PC-3 (cell line): ENCODE measurements around the gene EIF4EBP2. TPM values are rescaled to one million over a fixed set of nuclear protein-coding genes. Genes with fewer than 3 reads are reported as not detected.

ENCODE experiments used
- ATAC-seq: fragments of 200-7000 bp; cut with Tn5 transposase; 2 replicates; pipeline ENCODE4 v1.9.1; 2020; ENCODE audit warnings: mild to moderate bottlenecking, moderate library complexity
- BruUV-seq: library from RNA; stranded (reverse); fragments of 400-500 nt; replicated peaks from 2 replicates; lab custom pipeline; 2021; lab: Mats Ljungman, UMichigan
- CTCF ChIA-PET: fragments of 300-600 bp; sonication (Branson Sonifier 250); formaldehyde crosslinking; loops from one replicate; lab custom pipeline; 2022; ENCODE audit warnings: antibody characterized with exemption; lab: Charles Lee
- POLR2A ChIA-PET: fragments of 300-600 bp; sonication (Branson Sonifier 250); formaldehyde crosslinking; loops from one replicate; lab custom pipeline; 2022; ENCODE audit warnings: antibody characterized with exemption; ENCODE audit not compliant: unreplicated experiment; lab: Charles Lee
- DNase-seq: peaks from one replicate; pipeline ENCODE4 v3.0.0-alpha.2; 2015
- H2AFZ ChIP-seq: fragments of 300-600 bp; sonication (generic); 2 replicates; pipeline ENCODE4 v1.6.0; 2016; ENCODE audit warnings: antibody characterized with exemption, low read length
- H3F3A ChIP-seq: fragments of 300-600 bp; sonication (generic); one replicate; pipeline ENCODE4 v1.6.0; 2017; ENCODE audit warnings: antibody characterized with exemption, low read length, control low read depth, mild to moderate bottlenecking; ENCODE audit not compliant: unreplicated experiment
- H3K27ac ChIP-seq: fragments of 300-600 bp; sonication (generic); 2 replicates; pipeline ENCODE4 v1.5.1; 2016; ENCODE audit warnings: mild to moderate bottlenecking, low read length
- H3K27me3 ChIP-seq: fragments of 300-600 bp; sonication (generic); 2 replicates; pipeline ENCODE4 v1.6.1; 2016; ENCODE audit warnings: low read length, mixed read lengths
- H3K36me3 ChIP-seq: fragments of 300-600 bp; sonication (generic); 2 replicates; pipeline ENCODE4 v1.6.1; 2016; ENCODE audit warnings: low read depth, mixed run types, low read length, mixed read lengths
- H3K4me1 ChIP-seq: fragments of 300-600 bp; sonication (generic); 2 replicates; pipeline ENCODE4 v1.5.1; 2016; ENCODE audit warnings: low read length; ENCODE audit not compliant: insufficient read depth
- H3K4me2 ChIP-seq: fragments of 300-600 bp; sonication (generic); 2 replicates; pipeline ENCODE4 v1.6.0; 2016; ENCODE audit warnings: low read length
- H3K4me3 ChIP-seq: fragments of 300-600 bp; sonication (generic); 2 replicates; pipeline ENCODE4 v1.5.1; 2016; ENCODE audit warnings: mild to moderate bottlenecking, low read length, mixed read lengths
- H3K79me2 ChIP-seq: fragments of 300-600 bp; sonication (generic); 2 replicates; pipeline ENCODE4 v1.6.1; 2017; ENCODE audit warnings: low read length, mixed read lengths
- H3K9ac ChIP-seq: fragments of 300-600 bp; sonication (generic); 2 replicates; pipeline ENCODE4 v1.6.0; 2016; ENCODE audit warnings: mild to moderate bottlenecking, low read length
- H3K9me2 ChIP-seq: fragments of 300-600 bp; sonication (generic); replicated peaks from 2 replicates; pipeline ENCODE4 v1.6.1; 2016; ENCODE audit warnings: mixed run types, low read length, mixed read lengths
- H3K9me3 ChIP-seq: fragments of 300-600 bp; sonication (generic); 2 replicates; pipeline ENCODE4 v1.6.1; 2016; ENCODE audit warnings: low read length, mixed read lengths
- H4K20me1 ChIP-seq: fragments of 300-600 bp; sonication (generic); 2 replicates; pipeline ENCODE4 v1.6.1; 2016; ENCODE audit warnings: low read length, mixed read lengths
- CTCF ChIP-seq: fragments of 300-600 bp; sonication (generic); conservative IDR thresholded peaks from 2 replicates; pipeline ENCODE4 v1.5.1; 2017; ENCODE audit warnings: antibody characterized with exemption, low read depth, mild to moderate bottlenecking, low read length
- EZH2 ChIP-seq: fragments of 300-600 bp; sonication (generic); IDR thresholded peaks from one replicate; pipeline ENCODE4 v1.6.1; 2017; ENCODE audit warnings: antibody characterized with exemption, mild to moderate bottlenecking, low read length; ENCODE audit not compliant: unreplicated experiment
- EZH2phosphoT487 ChIP-seq: fragments of 300-600 bp; sonication (generic); IDR thresholded peaks from 2 replicates; pipeline ENCODE4 v1.6.1; 2018; ENCODE audit warnings: mild to moderate bottlenecking, antibody characterized with exemption, low read length, borderline replicate concordance
- intact Hi-C: fragments of 100-400 bp; cut with micrococcal nuclease; formaldehyde crosslinking; loops from 2 replicates; pipeline ENCODE4 v1.9.0; 2023
- total RNA-seq: library from RNA; depleted of rRNA; stranded (reverse); fragments of >200 nt; gene quantifications from 2 replicates; pipeline ENCODE4 v1.2.3, GENCODE V29; 2014

Gene EIF4EBP2
- total RNA-seq, 1 experiment from 2014 or later, result 29.2 TPM

GRCh38 chr10:70441895-70442309 is 38.0 kb downstream of the EIF4EBP2 start:
- no peak overlapping the region for H3K4me3 ChIP-seq

GRCh38 chr10:70442332-70442988 is 38.5 kb downstream of the EIF4EBP2 start:
- Histone ChIP-seq H4K20me1 (no peaks in the 10 kb centered on the region), H3K9me3 (no peaks in the 10 kb centered on the region), H2AFZ (no peak overlapping the region), H3K79me2 (no peaks in the 10 kb centered on the region), H3K9ac (no peak overlapping the region), H3K36me3 (no peaks in the 10 kb centered on the region), H3K4me1 (no peaks in the 10 kb centered on the region), H3F3A (no peaks in the 10 kb centered on the region), H3K27me3 (no peaks in the 10 kb centered on the region), H3K4me2 (no peak overlapping the region), H3K27ac (no peak overlapping the region), H3K4me3 (no peak overlapping the region), H3K9me2 (no peaks in the 10 kb centered on the region)
- ChIA-PET POLR2A (no interaction called here), CTCF (no interaction called here)
- TF ChIP-seq CTCF (no peak), EZH2phosphoT487 (no peak), EZH2 (no peak)
- BruUV-seq, result no TSS peak
- DNase-seq, result no peak
- ATAC-seq, result peak; percentile 31; the same call in 1 of the 2 replicates
- intact Hi-C loops, result no loop called here

More at GRCh38 chr10:70441895-70442309, 38.0 kb downstream of the EIF4EBP2 start:
- Histone ChIP-seq H3K36me3 (no peaks in the 10 kb centered on the region), H3K4me2 (no peak overlapping the region), H3K9me3 (no peaks in the 10 kb centered on the region), H3K9me2 (no peaks in the 10 kb centered on the region), H3F3A (no peaks in the 10 kb centered on the region), H3K79me2 (no peaks in the 10 kb centered on the region), H3K4me1 (no peaks in the 10 kb centered on the region), H3K27ac (no peak overlapping the region), H2AFZ (no peak overlapping the region), H4K20me1 (no peaks in the 10 kb centered on the region), H3K9ac (no peak overlapping the region), H3K27me3 (no peaks in the 10 kb centered on the region)
- no peak for TF ChIP-seq CTCF
- no peak for TF ChIP-seq EZH2phosphoT487
- no peak for TF ChIP-seq EZH2
- ChIA-PET CTCF (no interaction called here), POLR2A (no interaction called here)
- DNase-seq, result no peak
- intact Hi-C loops, result no loop called here
- ATAC-seq, result no peak; the same call in 1 of the 2 replicates
- BruUV-seq, result no TSS peak

GRCh38 chr10:70444744-70445143 is 40.8 kb downstream of the EIF4EBP2 start:
- Histone ChIP-seq H4K20me1 (no peaks in the 10 kb centered on the region), H3K9me3 (no peaks in the 10 kb centered on the region), H3K27ac (no peak overlapping the region), H3F3A (no peaks in the 10 kb centered on the region), H2AFZ (no peak overlapping the region), H3K4me2 (no peak overlapping the region), H3K4me3 (no peak overlapping the region), H3K27me3 (no peaks in the 10 kb centered on the region), H3K79me2 (no peaks in the 10 kb centered on the region), H3K4me1 (no peaks in the 10 kb centered on the region), H3K9me2 (no peaks in the 10 kb centered on the region), H3K36me3 (no peaks in the 10 kb centered on the region), H3K9ac (no peak overlapping the region)
- POLR2A ChIA-PET, result interaction anchor here (0.7 kb wide), 1 partner anchor 275 kb away, joined by 3 read pairs; the partner anchor contains the start of gene SAR1A
- TF ChIP-seq CTCF, result no peak
- no peak for TF ChIP-seq EZH2phosphoT487
- TF ChIP-seq EZH2, result no peak
- CTCF ChIA-PET, result no interaction called here
- ATAC-seq, result no peak
- no TSS peak for BruUV-seq
- intact Hi-C loops, result no loop called here
- no peak for DNase-seq
